ENCODE data around the gene DVL2. TPM values are rescaled to one million over a fixed set of nuclear protein-coding genes. Genes with fewer than 3 reads are reported as not detected.

Gene DVL2
- total and polyA plus RNA-seq, 4 donors = 3.4 to 24.5 (median 11.3) TPM

- no peaks in the 10 kb centered on the region for H3K9me3 ChIP-seq (ENCODE audit: control insufficient read depth in 4 of 4, low read length in 3 of 4)
- H3K4me1 ChIP-seq (ENCODE audit: control insufficient read depth in 4 of 4, insufficient read depth in 4 of 4, low read length in 3 of 4) = peaks cover 3 to 33% (median 28%) of the 10 kb centered on the region in 4 donors
- peaks cover 2 to 17% (median 9%) of the 10 kb centered on the region in 4 donors for H3K36me3 ChIP-seq (ENCODE audit: control insufficient read depth in 4 of 4, insufficient read depth in 3 of 4, low read depth in 1 of 4, low read length in 3 of 4)
- peak overlapping the region; percentile 95 to 100 for H3K27ac ChIP-seq (ENCODE audit: low read depth in 1 of 2, low read length in 2 of 2)
- peak; percentile 47 for DNase-seq (ENCODE audit: low spot score)
- peak overlapping the region; percentile 87 to 95 for H3K9ac ChIP-seq (ENCODE audit: low read depth in 1 of 2, low read length in 2 of 2)
- H3K4me3 ChIP-seq (ENCODE audit: low read depth in 1 of 3, low read length in 3 of 3) = peak overlapping the region; percentile 70 to 93 (median 85)
- H3K27me3 ChIP-seq (ENCODE audit: control insufficient read depth in 4 of 4, insufficient read depth in 4 of 4, low read length in 3 of 4) = no peaks in the 10 kb centered on the region
- TF ChIP-seq HNF4A (conservative IDR thresholded peaks at IDR 0.05) (no peak), REST (IDR thresholded peaks at IDR 0.05) (no peak), YY1 (IDR thresholded peaks at IDR 0.05) (no peak), FOXA2 (IDR thresholded peaks at IDR 0.05) (no peak), NR2F2 (IDR thresholded peaks at IDR 0.05) (no peak), HNF4G (IDR thresholded peaks at IDR 0.05) (no peak), RAD21 (IDR thresholded peaks at IDR 0.05) (no peak), MAX (IDR thresholded peaks at IDR 0.05) (no peak), TAF1 (conservative IDR thresholded peaks at IDR 0.05) (no peak), ATF3 (IDR thresholded peaks at IDR 0.05) (no peak), SP1 (IDR thresholded peaks at IDR 0.05) (no peak), GABPA (IDR thresholded peaks at IDR 0.05 in 1 of 2, conservative IDR thresholded peaks at IDR 0.05 in 1 of 2) (no peak), JUND (IDR thresholded peaks at IDR 0.05) (no peak), ZBTB33 (IDR thresholded peaks at IDR 0.05) (no peak)
- 1% methylated on average over 55 of the region's 55 CpGs for WGBS
Measured at GRCh38 chr17:7250695-7251627, 16.6 kb upstream of the DVL2 start.

GRCh38 chr17:7249830-7250229 is 15.5 kb upstream of the DVL2 start:
- no peak for TF ChIP-seq HNF4A (conservative IDR thresholded peaks at IDR 0.05)
- TF ChIP-seq JUND (IDR thresholded peaks at IDR 0.05) = no peak
- no peak for TF ChIP-seq MAX (IDR thresholded peaks at IDR 0.05)
- no peak for TF ChIP-seq YY1 (IDR thresholded peaks at IDR 0.05)
- peaks cover 3 to 19% (median 12%) of the 10 kb centered on the region in 4 donors for H3K36me3 ChIP-seq (ENCODE audit: control insufficient read depth in 4 of 4, insufficient read depth in 3 of 4, low read depth in 1 of 4, low read length in 3 of 4)

More at GRCh38 chr17:7249830-7250229, 15.5 kb upstream of the DVL2 start:
- no peaks in the 10 kb centered on the region for H3K9me3 ChIP-seq (ENCODE audit: control insufficient read depth in 4 of 4, low read length in 3 of 4)
- DNase-seq (ENCODE audit: low spot score) = no peak
- H3K9ac ChIP-seq (ENCODE audit: low read depth in 1 of 2, low read length in 2 of 2) = no peak overlapping the region
- H3K4me3 ChIP-seq (ENCODE audit: low read depth in 1 of 3, low read length in 3 of 3) = peak overlapping the region in 2 of 3 donors; percentile 85 to 93
- H3K27me3 ChIP-seq (ENCODE audit: control insufficient read depth in 4 of 4, insufficient read depth in 4 of 4, low read length in 3 of 4) = no peaks in the 10 kb centered on the region
- peak overlapping the region in 1 of 2 donors; percentile 15 for H3K27ac ChIP-seq (ENCODE audit: low read depth in 1 of 2, low read length in 2 of 2)
- H3K4me1 ChIP-seq (ENCODE audit: control insufficient read depth in 4 of 4, insufficient read depth in 4 of 4, low read length in 3 of 4) = peaks cover 3 to 33% (median 28%) of the 10 kb centered on the region in 4 donors
- 86% methylated on average over 7 of the region's 7 CpGs for WGBS
